IMR-90 (cell line): Measurements from ENCODE around the gene PGF. TPM values are rescaled to one million over a fixed set of nuclear protein-coding genes. Genes with fewer than 3 reads are reported as not detected.

Source experiments
- ATAC-seq: fragments of 200-7000 bp; cut with Tn5 transposase; 2 replicates; pipeline ENCODE4 v1.9.1; 2020; ENCODE audit warnings: low read depth, mild to moderate bottlenecking, moderate library complexity
- BruUV-seq: library from RNA; stranded (reverse); fragments of 400-500 nt; replicated peaks from 2 replicates; lab custom pipeline; 2021; lab: Mats Ljungman, UMichigan
- CTCF ChIA-PET: fragments of 300-600 bp; formaldehyde crosslinking; extraction: SDS; loops from one replicate; lab custom pipeline; 2021; ENCODE audit warnings: antibody characterized with exemption; lab: Yijun Ruan, JAX
- POLR2A ChIA-PET: fragments of 300-600 bp; sonication (Branson Sonifier 250); formaldehyde crosslinking; loops from one replicate; lab custom pipeline; 2022; ENCODE audit warnings: antibody characterized with exemption; ENCODE audit not compliant: unreplicated experiment; lab: Charles Lee
- DNase-seq: peaks from one replicate; pipeline ENCODE4 v3.0.0; 2013
- H2AFZ ChIP-seq: replicated peaks from 2 replicates; pipeline ENCODE3; 2013; ENCODE audit warnings: low read length, mild to moderate bottlenecking; ENCODE audit not compliant: poor library complexity
- H2AK5ac ChIP-seq: 2 replicates; pipeline ENCODE4 v1.6.1; 2013; ENCODE audit warnings: low read depth, low read length, inconsistent platforms
- H2AK9ac ChIP-seq: replicated peaks from 2 replicates; pipeline ENCODE3; 2013; ENCODE audit warnings: mild to moderate bottlenecking, low read depth, low read length, moderate library complexity; ENCODE audit not compliant: poor library complexity
- H2BK120ac ChIP-seq: 2 replicates; pipeline ENCODE4 v1.6.1; 2013; ENCODE audit warnings: low read depth, low read length, inconsistent platforms
- H2BK15ac ChIP-seq: 3 replicates; pipeline ENCODE4 v1.6.1; 2013; ENCODE audit warnings: low read depth, low read length, inconsistent platforms
- H2BK20ac ChIP-seq: 2 replicates; pipeline ENCODE4 v1.6.1; 2013; ENCODE audit warnings: low read depth, mild to moderate bottlenecking, inconsistent platforms, low read length, moderate library complexity
- H2BK5ac ChIP-seq: 2 replicates; pipeline ENCODE4 v1.6.1; 2013; ENCODE audit warnings: mild to moderate bottlenecking, low read depth, low read length, inconsistent platforms; ENCODE audit not compliant: poor library complexity, severe bottlenecking
- H3K14ac ChIP-seq: replicated peaks from 2 replicates; pipeline ENCODE4 v1.6.1; 2013; ENCODE audit warnings: low read depth, low read length, inconsistent platforms
- H3K18ac ChIP-seq: 2 replicates; pipeline ENCODE4 v1.6.1; 2013; ENCODE audit warnings: low read depth, low read length, control low read depth
- H3K23ac ChIP-seq: 2 replicates; pipeline ENCODE4 v1.6.1; 2013; ENCODE audit warnings: low read depth, low read length, inconsistent platforms
- H3K27ac ChIP-seq: 2 replicates; pipeline ENCODE4 v1.5.1; 2013; ENCODE audit warnings: mild to moderate bottlenecking, control low read depth, low read length; ENCODE audit not compliant: insufficient read depth
- H3K27me3 ChIP-seq: 2 replicates; pipeline ENCODE4 v1.6.1; 2013; ENCODE audit warnings: low read length; ENCODE audit not compliant: control insufficient read depth, insufficient read depth
- H3K36me3 ChIP-seq: 2 replicates; pipeline ENCODE4 v1.6.1; 2013; ENCODE audit warnings: low read length, mixed read lengths; ENCODE audit not compliant: control insufficient read depth, insufficient read depth
- H3K4ac ChIP-seq: 2 replicates; pipeline ENCODE4 v1.6.1; 2013; ENCODE audit warnings: low read depth, low read length, inconsistent platforms
- H3K4me1 ChIP-seq: 2 replicates; pipeline ENCODE4 v1.6.1; 2013; ENCODE audit warnings: low read length, mixed read lengths; ENCODE audit not compliant: control insufficient read depth, insufficient read depth
- H3K4me2 ChIP-seq: 2 replicates; pipeline ENCODE4 v1.6.1; 2013; ENCODE audit warnings: low read depth, mild to moderate bottlenecking, control low read depth, low read length, moderate library complexity
- H3K4me3 ChIP-seq: 2 replicates; pipeline ENCODE4 v1.5.1; 2013; ENCODE audit warnings: low read depth, mild to moderate bottlenecking, control low read depth, low read length, moderate library complexity; ENCODE audit not compliant: insufficient read depth
- H3K56ac ChIP-seq: 2 replicates; pipeline ENCODE4 v1.6.1; 2013; ENCODE audit warnings: low read length, inconsistent platforms; ENCODE audit not compliant: insufficient read depth; ENCODE audit errors: extremely low read depth
- H3K79me1 ChIP-seq, 2 experiments: 2 replicates each; pipeline ENCODE4 v1.6.1; 2013; ENCODE audit warnings: low read length in 2 of 2, inconsistent platforms in 1 of 2, low read depth in 1 of 2
- H3K9ac ChIP-seq: 2 replicates; pipeline ENCODE4 v1.6.1; 2013; ENCODE audit warnings: low read depth, low read length, control low read depth
- H3K9me1 ChIP-seq: 2 replicates; pipeline ENCODE4 v1.6.1; 2013; ENCODE audit warnings: low read length, inconsistent platforms; ENCODE audit not compliant: insufficient read depth
- H3K9me3 ChIP-seq: 2 replicates; pipeline ENCODE4 v1.6.1; 2013; ENCODE audit warnings: low read length; ENCODE audit not compliant: control insufficient read depth, insufficient read depth
- H4K20me1 ChIP-seq: 2 replicates; pipeline ENCODE4 v1.6.1; 2013; ENCODE audit warnings: low read length, inconsistent platforms; ENCODE audit not compliant: insufficient read depth
- H4K5ac ChIP-seq: 2 replicates; pipeline ENCODE4 v1.6.1; 2013; ENCODE audit warnings: mild to moderate bottlenecking, low read depth, low read length, control low read depth
- H4K8ac ChIP-seq, 2 experiments: 2 replicates each; pipeline ENCODE4 v1.6.1; 2013; ENCODE audit warnings: low read depth in 2 of 2, low read length in 2 of 2, control low read depth in 1 of 2, inconsistent platforms in 1 of 2
- H4K91ac ChIP-seq: 2 replicates; pipeline ENCODE4 v1.6.1; 2013; ENCODE audit warnings: low read depth, low read length, inconsistent platforms; ENCODE audit not compliant: insufficient read depth
- BHLHE40 ChIP-seq: fragments of 150-350 bp; IDR thresholded peaks from 2 replicates; pipeline ENCODE4 v1.6.1; 2016; ENCODE audit warnings: mild to moderate bottlenecking, low read depth, low read length
- CTCF ChIP-seq: conservative IDR thresholded peaks from 2 replicates; pipeline ENCODE4 v1.5.1; 2012; ENCODE audit warnings: mild to moderate bottlenecking, low read depth, low read length, improper control_type of control experiment
- ELK1 ChIP-seq: fragments of 150-350 bp; IDR thresholded peaks from 2 replicates; pipeline ENCODE4 v1.6.1; 2016; ENCODE audit warnings: low read depth, mild to moderate bottlenecking, low read length, moderate library complexity, borderline replicate concordance
- FOS ChIP-seq: fragments of 150-350 bp; IDR thresholded peaks from 2 replicates; pipeline ENCODE4 v1.6.1; 2016; ENCODE audit warnings: low read depth, low read length
- MAFK ChIP-seq: IDR thresholded peaks from 2 replicates; pipeline ENCODE4 v1.6.1; 2012; ENCODE audit warnings: low read depth, low read length, improper control_type of control experiment
- NFE2L2 ChIP-seq: fragments of 150-350 bp; IDR thresholded peaks from 2 replicates; pipeline ENCODE4 v1.6.1; 2016; ENCODE audit warnings: low read depth, mild to moderate bottlenecking, low read length
- POLR2A ChIP-seq: IDR thresholded peaks from 2 replicates; pipeline ENCODE4 v1.6.1; 2012; ENCODE audit warnings: mild to moderate bottlenecking, low read depth, low read length
- RAD21 ChIP-seq: IDR thresholded peaks from 2 replicates; pipeline ENCODE4 v1.6.1; 2012; ENCODE audit warnings: low read length, improper control_type of control experiment
- USF2 ChIP-seq: fragments of 150-350 bp; IDR thresholded peaks from 2 replicates; pipeline ENCODE4 v1.6.1; 2017; ENCODE audit warnings: mild to moderate bottlenecking, antibody characterized with exemption, low read length, low read depth
- WGBS, 2 experiments: methylation state at CpG; one replicate each; pipeline versions ENCODE4 v1.1.5 to v1.1.7; 2013; ENCODE audit warnings: missing lambda C conversion rate in 2 of 2; ENCODE audit not compliant: insufficient read length in 1 of 2; ENCODE audit errors: extremely low coverage in 2 of 2; 5-methylcytosine and 5-hydroxymethylcytosine counted together
- dilution Hi-C: fragments of 300-500 bp; cut with HindIII; formaldehyde crosslinking; loops from one replicate; pipeline ENCODE4 v1.14.3; 2018; ENCODE audit warnings: low sequenced_read_pairs; ENCODE audit not compliant: unreplicated experiment
- in situ Hi-C: fragments of 300-500 bp; cut with MboI; formaldehyde crosslinking; loops from 3 replicates; pipeline ENCODE4 v1.14.3; 2019; ENCODE audit warnings: low sequenced_read_pairs, inconsistent platforms, mixed read lengths
- intact Hi-C: fragments of 100-400 bp; cut with micrococcal nuclease; formaldehyde crosslinking; loops from 2 replicates; pipeline ENCODE4 v1.10.0; 2022
- polyA plus RNA-seq, 3 experiments: library from polyadenylated mRNA; depleted of rRNA; stranded (reverse); fragments of >200 nt; gene quantifications; 2 replicates each; pipeline ENCODE4 v1.2.3, GENCODE V29; 2012; ENCODE audit warnings: low replicate concordance in 1 of 3
- total RNA-seq: library from RNA; depleted of rRNA; stranded (reverse); fragments of >200 nt; gene quantifications from 2 replicates; pipeline ENCODE4 v1.2.3, GENCODE V29; 2012

PGF gene
- total and polyA plus RNA-seq, 2 of the 4 experiments (the other 2 are of a cell fraction): 0.36 to 0.39 TPM

- H2AK9ac ChIP-seq: no peak overlapping the region
- H3K27me3 ChIP-seq: peaks cover 17% of the 10 kb centered on the region
- H2BK120ac ChIP-seq: no peak overlapping the region
- H3K27ac ChIP-seq: no peak overlapping the region
- no peak overlapping the region for H2BK20ac ChIP-seq
- peak overlapping the region; percentile 87 for H2AFZ ChIP-seq
- H4K5ac ChIP-seq: no peak overlapping the region
- peak overlapping the region; percentile 21 for H3K4me2 ChIP-seq
- no peak overlapping the region for H4K91ac ChIP-seq
- dilution Hi-C loops: no loop called here
- H4K20me1 ChIP-seq: no peaks in the 10 kb centered on the region
- BruUV-seq: no TSS peak
- DNase-seq: no peak
- POLR2A ChIA-PET: no interaction called here
- ATAC-seq: no peak
- H3K18ac ChIP-seq: no peak overlapping the region
- CTCF ChIA-PET: interaction anchor here (1.0 kb wide), 1 partner anchor 133 kb away, joined by 3 read pairs; no protein-coding TSS in a partner anchor
- H3K4ac ChIP-seq: no peak overlapping the region; the same call in 1 of the 2 replicates
- no peak overlapping the region for H3K14ac ChIP-seq
- peak overlapping the region; percentile 35 for H3K4me3 ChIP-seq
- TF ChIP-seq MAFK (no peak), RAD21 (no peak), BHLHE40 (no peak), POLR2A (no peak), USF2 (no peak), FOS (no peak), ELK1 (no peak), NFE2L2 (no peak), CTCF (no peak)
- no peaks in the 10 kb centered on the region for H3K36me3 ChIP-seq
- H3K9ac ChIP-seq: no peak overlapping the region
- intact Hi-C loops: no loop called here
- 0% methylated on average over 2 of the region's 3 CpGs; no CpG with 5 or more reads in 1 of the 2 experiments for WGBS, 2 experiments
- in situ Hi-C loops: no loop called here
- no peak overlapping the region for H2BK15ac ChIP-seq
- 0 out of 2 replicates have a peak, but pooled peaks cover 5% of the 10 kb centered on the region for H3K9me1 ChIP-seq
- no peaks in the 10 kb centered on the region for H3K79me1 ChIP-seq
- H3K56ac ChIP-seq: no peak overlapping the region
- H3K9me3 ChIP-seq: no peaks in the 10 kb centered on the region
- no peak overlapping the region for H3K23ac ChIP-seq
- 0 out of 2 replicates have a peak overlapping the region, but pooled peaks have one; percentile 24 for H2AK5ac ChIP-seq
- H3K4me1 ChIP-seq: peaks cover 13% of the 10 kb centered on the region; the same call in 1 of the 2 replicates
- H2BK5ac ChIP-seq: no peak overlapping the region
- H4K8ac ChIP-seq: no peak overlapping the region
Observed at GRCh38 chr14:74954947-74955228, 509 bp downstream of the PGF start.
